Measurements from ENCODE around the gene VAV1. TPM values are rescaled to one million over a fixed set of nuclear protein-coding genes. Genes with fewer than 3 reads are reported as not detected.

VAV1 gene
- total RNA-seq, 1 experiment from 2014 or later, result 7.5 TPM

- no TSS peak for BruUV-seq (replicated peaks)
- Histone ChIP-seq H3K9me2 (ENCODE audit: insufficient read depth) (no peaks in the 10 kb centered on the region), H3K9me3 (ENCODE audit: insufficient read depth, low read depth) (peaks cover 4% of the 10 kb centered on the region; the same call in 1 of the 2 replicates), H3K4me1 (replicated peaks; ENCODE audit: insufficient read depth) (no peaks in the 10 kb centered on the region), H3K79me2 (ENCODE audit: low read depth) (no peaks in the 10 kb centered on the region), H3K36me3 (ENCODE audit: low read depth) (no peaks in the 10 kb centered on the region), H3K27me3 (ENCODE audit: insufficient read depth, low read depth) (peaks cover 64% of the 10 kb centered on the region), H3K4me3 (no peak overlapping the region), H3K4me2 (no peak overlapping the region), H2AFZ (no peak overlapping the region), H4K20me1 (ENCODE audit: insufficient read depth) (no peaks in the 10 kb centered on the region), H3F3A (ENCODE audit: insufficient read depth, low read depth) (no peaks in the 10 kb centered on the region), H3K27ac (no peak overlapping the region)
- ChIA-PET CTCF (no interaction called here), POLR2A (ENCODE audit: unreplicated experiment) (no interaction called here)
- intact Hi-C loops (cut with micrococcal nuclease; ENCODE audit: unreplicated experiment), result no loop called here
- DNase-seq, result no peak
- no peak for TF ChIP-seq CTCF (conservative IDR thresholded peaks at IDR 0.05)
- no peak for TF ChIP-seq EZH2 (IDR thresholded peaks at IDR 0.05; ENCODE audit: low read depth)
These were observed 116.5 kb downstream of the VAV1 start for GRCh38 chr19:6888967-6889366.

DNA sequence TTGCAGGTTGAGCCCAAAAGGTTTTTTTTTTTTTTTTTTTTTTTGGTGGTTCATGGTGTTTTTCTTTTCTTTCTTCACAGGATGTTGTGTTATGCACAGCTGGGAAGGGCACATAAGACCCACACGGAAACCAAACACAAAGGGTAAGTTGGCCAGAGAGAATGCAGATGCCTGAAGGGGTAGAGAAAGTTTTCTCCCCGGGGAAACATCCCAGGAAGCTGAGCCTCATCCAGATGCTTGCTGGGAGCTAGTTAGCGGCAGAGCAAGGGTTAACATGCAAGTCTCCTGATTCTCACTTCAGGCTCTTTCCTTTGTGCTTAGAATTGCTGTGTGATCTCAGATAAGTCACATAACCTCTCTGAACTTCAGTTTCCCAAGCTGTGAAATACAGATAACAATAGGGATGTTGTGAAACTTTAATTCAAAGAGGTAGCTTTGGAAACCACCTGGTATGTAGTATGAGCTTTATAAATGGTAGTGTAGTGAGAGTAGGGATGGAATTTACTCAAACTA, 117.9 kb downstream of the VAV1 start:
- no peaks in the 10 kb centered on the region for H3K4me1 ChIP-seq (replicated peaks; ENCODE audit: insufficient read depth)
- H4K20me1 ChIP-seq (ENCODE audit: insufficient read depth), result no peaks in the 10 kb centered on the region
- TF ChIP-seq CTCF (conservative IDR thresholded peaks at IDR 0.05) (no peak), EZH2 (IDR thresholded peaks at IDR 0.05; ENCODE audit: low read depth) (no peak)
- POLR2A ChIA-PET (ENCODE audit: unreplicated experiment), result no interaction called here
- BruUV-seq (replicated peaks), result no TSS peak
- H3K9me3 ChIP-seq (ENCODE audit: insufficient read depth, low read depth), result peaks cover 4% of the 10 kb centered on the region; the same call in 1 of the 2 replicates
- no peaks in the 10 kb centered on the region for H3K79me2 ChIP-seq (ENCODE audit: low read depth)
- H3K27ac ChIP-seq, result no peak overlapping the region
- peaks cover 70% of the 10 kb centered on the region for H3K27me3 ChIP-seq (ENCODE audit: insufficient read depth, low read depth)
- no peaks in the 10 kb centered on the region for H3K9me2 ChIP-seq (ENCODE audit: insufficient read depth)
- H3K4me3 ChIP-seq, result no peak overlapping the region
- H2AFZ ChIP-seq, result no peak overlapping the region
- no peaks in the 10 kb centered on the region for H3F3A ChIP-seq (ENCODE audit: insufficient read depth, low read depth)
- intact Hi-C loops (cut with micrococcal nuclease; ENCODE audit: unreplicated experiment), result no loop called here
- H3K4me2 ChIP-seq, result no peak overlapping the region
- no peak for DNase-seq
- CTCF ChIA-PET, result no interaction called here
- H3K36me3 ChIP-seq (ENCODE audit: low read depth), result no peaks in the 10 kb centered on the region

GRCh38 chr19:6890938-6891337, 118.4 kb downstream of the VAV1 start:
- TF ChIP-seq CTCF (conservative IDR thresholded peaks at IDR 0.05) (no peak), EZH2 (IDR thresholded peaks at IDR 0.05; ENCODE audit: low read depth) (no peak)
- ChIA-PET POLR2A (ENCODE audit: unreplicated experiment) (no interaction called here), CTCF (no interaction called here)
- Histone ChIP-seq H3K4me1 (replicated peaks; ENCODE audit: insufficient read depth) (no peaks in the 10 kb centered on the region), H3K9me2 (ENCODE audit: insufficient read depth) (no peaks in the 10 kb centered on the region), H3K79me2 (ENCODE audit: low read depth) (no peaks in the 10 kb centered on the region), H3K4me2 (no peak overlapping the region), H3K9me3 (ENCODE audit: insufficient read depth, low read depth) (peaks cover 4% of the 10 kb centered on the region; the same call in 1 of the 2 replicates), H4K20me1 (ENCODE audit: insufficient read depth) (no peaks in the 10 kb centered on the region), H3K4me3 (no peak overlapping the region), H3K27ac (no peak overlapping the region), H2AFZ (no peak overlapping the region), H3K27me3 (ENCODE audit: insufficient read depth, low read depth) (peaks cover 74% of the 10 kb centered on the region), H3K36me3 (ENCODE audit: low read depth) (no peaks in the 10 kb centered on the region), H3F3A (ENCODE audit: insufficient read depth, low read depth) (no peaks in the 10 kb centered on the region)
- no peak for DNase-seq
- BruUV-seq (replicated peaks), result no TSS peak
- intact Hi-C loops (cut with micrococcal nuclease; ENCODE audit: unreplicated experiment), result no loop called here
